Esophagus (tissue), 2 donors: ENCODE data around the gene OTX1. TPM values are rescaled to one million over a fixed set of nuclear protein-coding genes. Genes with fewer than 3 reads are reported as not detected.

ENCODE experiments used
- H3K27ac ChIP-seq, 2 donors: one replicate each; pipeline ENCODE4 v1.5.1; 2013; ENCODE audit warnings: low read depth in 2 of 2, mild to moderate bottlenecking in 2 of 2, inconsistent platforms in 1 of 2, low read length in 1 of 2, moderate library complexity in 1 of 2
- H3K27me3 ChIP-seq, 2 donors: one replicate each; pipeline ENCODE4 v1.6.1; 2013; ENCODE audit warnings: low read length in 2 of 2, control low read depth in 1 of 2, mild to moderate bottlenecking in 1 of 2; ENCODE audit not compliant: insufficient read depth in 2 of 2, control insufficient read depth in 1 of 2
- H3K36me3 ChIP-seq, 2 donors: one replicate each; pipeline ENCODE4 v1.6.1; 2013; ENCODE audit warnings: low read length in 1 of 2; ENCODE audit not compliant: control insufficient read depth in 2 of 2, insufficient read depth in 2 of 2
- H3K4me1 ChIP-seq, 2 donors: one replicate each; pipeline ENCODE4 v1.6.1; 2013; ENCODE audit warnings: low read length in 1 of 2; ENCODE audit not compliant: control insufficient read depth in 2 of 2, insufficient read depth in 2 of 2
- H3K4me3 ChIP-seq, 2 donors: one replicate each; pipeline ENCODE4 v1.5.1; 2013; ENCODE audit warnings: low read length in 2 of 2, mild to moderate bottlenecking in 2 of 2, low read depth in 1 of 2, moderate library complexity in 1 of 2
- H3K9me3 ChIP-seq, 2 donors: one replicate each; pipeline ENCODE4 v1.6.1; 2013; ENCODE audit warnings: mild to moderate bottlenecking in 2 of 2, low read depth in 1 of 2, low read length in 1 of 2, moderate library complexity in 1 of 2; ENCODE audit not compliant: control insufficient read depth in 2 of 2, insufficient read depth in 1 of 2
- WGBS, 2 donors: extraction: QIAGEN DNeasy Blood & Tissue Kit; methylation state at CpG; one replicate each; pipeline ENCODE4 v1.1.7; 2013; 5-methylcytosine and 5-hydroxymethylcytosine counted together
- polyA plus RNA-seq, 2 donors: library from polyadenylated mRNA; stranded (reverse); fragments of 200-250 nt; gene quantifications; one replicate each; pipeline ENCODE4 v1.2.3, GENCODE V29; 2013
- donor health status: healthy with polysubstance abuse.
- donor health status: Bipolar disorder and iron deficiency.

OTX1 gene
- polyA plus RNA-seq, 2 donors: 0.61 to 1.4 TPM

DNA sequence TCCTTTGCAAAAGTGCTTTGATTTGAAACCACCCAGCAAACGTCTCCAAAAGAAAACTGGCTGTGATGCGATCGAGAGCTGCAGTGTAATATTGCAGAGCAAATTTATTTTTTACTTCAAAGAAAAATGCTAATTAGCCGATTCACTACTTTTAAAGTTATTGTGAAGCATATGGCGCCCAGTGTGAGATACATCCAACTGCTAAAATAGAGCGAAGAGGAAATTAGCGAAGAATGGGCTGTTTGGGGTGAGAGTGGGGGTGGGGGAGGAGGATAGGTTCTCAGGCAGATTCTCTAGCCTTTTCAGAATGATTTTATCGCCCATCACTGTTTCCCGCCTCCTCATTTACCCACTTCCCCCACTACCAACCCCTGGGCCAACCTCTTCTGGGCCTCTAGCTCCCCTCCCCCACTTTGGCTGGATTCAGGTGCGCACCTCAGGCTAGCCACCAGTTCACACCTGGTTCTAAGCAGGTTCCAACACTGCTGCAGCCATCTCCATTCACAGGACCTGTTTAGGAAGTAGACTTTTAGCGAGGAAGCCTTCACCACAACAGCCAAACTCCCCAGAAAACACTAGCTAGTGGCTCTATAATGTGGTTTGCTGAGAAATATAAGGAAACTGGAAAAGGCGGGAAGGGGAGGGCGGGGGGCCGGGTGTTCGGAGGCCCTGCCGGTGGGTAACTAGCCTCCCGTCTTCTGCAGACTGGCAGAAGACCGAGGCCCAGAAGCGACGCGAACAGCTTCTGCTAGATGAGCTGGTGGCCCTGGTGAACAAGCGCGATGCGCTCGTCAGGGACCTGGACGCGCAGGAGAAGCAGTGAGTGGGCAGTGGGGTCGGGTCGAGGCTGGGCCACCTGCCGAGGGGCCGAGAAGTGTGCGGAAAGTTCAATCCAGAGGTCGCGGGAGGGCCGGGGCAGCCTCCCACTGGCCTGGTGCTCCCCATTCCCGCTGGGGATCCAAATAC, 6.0 kb upstream of the OTX1 start:
- WGBS, 2 donors: 96 to 97% methylated on average over 36 of the region's 36 CpGs
- peaks cover 0 to 15% of the 10 kb centered on the region in 2 donors for H3K27me3 ChIP-seq
- no peak overlapping the region for H3K27ac ChIP-seq

DNA sequence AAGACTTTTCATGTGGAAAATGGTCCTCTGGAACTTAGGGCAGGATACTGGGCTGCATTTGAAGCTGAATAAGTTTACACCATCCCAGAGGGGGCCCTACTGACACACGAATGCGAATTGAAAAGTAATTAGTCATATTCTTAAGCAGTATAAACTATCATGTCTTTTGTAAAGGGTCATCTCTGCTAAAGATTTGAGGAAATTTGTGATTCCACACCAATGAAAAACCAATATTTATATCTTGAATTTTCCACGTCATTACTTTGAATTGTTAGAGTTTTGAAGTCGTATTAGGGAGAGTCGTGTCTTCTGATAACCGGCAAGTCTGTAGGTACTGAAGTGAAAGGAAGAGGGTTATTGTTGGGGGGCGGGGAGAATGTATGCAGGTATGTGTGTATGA, 4.1 kb upstream of the OTX1 start:
- no peaks in the 10 kb centered on the region for H3K36me3 ChIP-seq
- H3K27me3 ChIP-seq: peaks cover 0 to 15% of the 10 kb centered on the region in 2 donors
- peaks cover 5 to 7% of the 10 kb centered on the region in 2 donors for H3K4me1 ChIP-seq
- WGBS, 2 donors: 95 to 96% methylated on average over 7 of the region's 7 CpGs
- no peak overlapping the region for H3K4me3 ChIP-seq
- H3K27ac ChIP-seq: no peak overlapping the region
- peaks cover 0 to 4% of the 10 kb centered on the region in 2 donors for H3K9me3 ChIP-seq

More for the DNA sequence above, 6.0 kb upstream of the OTX1 start:
- H3K36me3 ChIP-seq: no peaks in the 10 kb centered on the region
- peaks cover 5 to 7% of the 10 kb centered on the region in 2 donors for H3K4me1 ChIP-seq
- H3K4me3 ChIP-seq: no peak overlapping the region
- peaks cover 0 to 4% of the 10 kb centered on the region in 2 donors for H3K9me3 ChIP-seq

DNA sequence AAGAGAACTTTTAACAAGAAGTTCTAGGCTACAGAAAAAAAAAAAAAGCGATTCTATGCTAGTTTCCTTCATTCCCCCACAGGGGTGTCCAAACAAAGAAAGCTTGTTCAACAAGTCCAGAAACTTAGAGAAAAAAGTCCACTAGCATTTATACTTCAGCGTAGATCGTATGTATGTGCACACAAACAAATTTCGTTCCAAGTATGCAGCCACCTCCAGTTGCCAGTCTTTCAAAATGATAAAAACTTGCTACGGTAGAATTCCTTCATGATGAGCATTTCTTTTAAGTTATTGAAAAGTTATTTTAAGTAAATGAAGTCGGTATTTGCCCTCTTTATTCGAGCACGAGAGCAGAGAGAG, 3.7 kb upstream of the OTX1 start:
- Histone ChIP-seq H3K36me3 (no peaks in the 10 kb centered on the region), H3K9me3 (peaks cover 0 to 8% of the 10 kb centered on the region in 2 donors), H3K27me3 (peaks cover 0 to 15% of the 10 kb centered on the region in 2 donors), H3K4me3 (no peak overlapping the region), H3K4me1 (peaks cover 5 to 7% of the 10 kb centered on the region in 2 donors), H3K27ac (no peak overlapping the region)
- WGBS, 2 donors: 75 to 84% methylated on average over 8 of the region's 8 CpGs

DNA sequence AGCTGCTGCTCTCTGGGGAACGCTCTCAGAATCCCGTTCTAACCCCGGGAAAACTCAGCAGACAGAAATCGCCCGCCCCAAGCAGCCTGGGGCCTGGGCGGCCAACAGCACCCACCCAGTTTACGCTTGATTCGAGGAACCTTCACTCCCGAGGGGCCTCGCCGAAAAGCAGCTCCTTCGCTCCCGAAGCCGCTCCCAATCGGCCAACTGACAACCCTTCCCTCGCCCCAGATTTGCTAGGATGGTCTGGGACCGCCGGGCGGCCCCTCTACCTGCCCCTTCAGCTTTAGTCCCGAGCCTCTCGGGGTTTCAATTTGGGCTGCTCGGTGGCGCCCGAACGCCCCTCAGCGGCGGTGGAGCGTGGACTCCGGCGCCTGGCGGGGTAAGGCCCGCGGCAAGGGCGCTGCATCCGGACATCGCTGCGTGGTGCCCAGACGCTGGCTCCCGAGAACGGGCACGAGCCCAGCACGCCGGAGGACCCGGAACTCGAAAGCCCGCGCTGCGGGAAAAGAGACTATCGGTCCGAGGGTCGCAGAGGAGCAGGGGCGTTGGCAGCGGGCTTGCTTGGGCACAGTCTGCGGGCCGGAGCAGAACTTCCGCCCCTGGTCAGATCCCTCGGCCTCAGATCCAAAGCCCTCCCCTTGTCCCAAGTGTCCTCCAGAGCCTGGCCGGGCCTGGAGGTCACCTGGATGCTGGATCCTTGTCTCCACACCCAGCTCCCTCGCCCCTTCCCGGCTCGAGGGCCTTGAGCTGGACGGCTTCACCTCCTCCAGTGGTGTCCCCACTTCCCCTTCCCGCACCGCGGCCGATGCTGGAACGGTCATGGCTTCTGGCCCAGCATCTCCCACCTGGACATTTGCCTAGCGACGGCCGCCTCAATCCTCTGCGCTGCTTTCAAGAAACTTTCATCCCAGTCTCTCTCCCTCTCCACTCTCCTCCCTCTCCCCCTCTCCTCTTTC, 3.0 kb upstream of the OTX1 start:
- Histone ChIP-seq H3K27me3 (peaks cover 0 to 15% of the 10 kb centered on the region in 2 donors), H3K4me3 (peak overlapping the region in 1 of 2 donors; percentile 5), H3K27ac (no peak overlapping the region), H3K9me3 (peaks cover 0 to 9% of the 10 kb centered on the region in 2 donors), H3K4me1 (peaks cover 5 to 7% of the 10 kb centered on the region in 2 donors), H3K36me3 (no peaks in the 10 kb centered on the region)
- 44 to 46% methylated on average over 71 of the region's 71 CpGs for WGBS, 2 donors

- Histone ChIP-seq H3K27ac (no peak overlapping the region), H3K9me3 (peaks cover 0 to 9% of the 10 kb centered on the region in 2 donors), H3K4me1 (peaks cover 5 to 7% of the 10 kb centered on the region in 2 donors), H3K4me3 (peak overlapping the region; percentile 29 to 68), H3K36me3 (no peaks in the 10 kb centered on the region), H3K27me3 (peaks cover 0 to 18% of the 10 kb centered on the region in 2 donors)
- 13 to 15% methylated on average over 51 to 61 of the region's 61 CpGs for WGBS, 2 donors
These were observed 2.1 kb upstream of the OTX1 start for GRCh38 chr2:63048367-63049171.

GRCh38 chr2:63049211-63049969, 1.2 kb upstream of the OTX1 start:
- peak overlapping the region; percentile 54 to 68 for H3K4me3 ChIP-seq
- 7% methylated on average over 39 of the region's 39 CpGs for WGBS, 2 donors
- H3K9me3 ChIP-seq: peaks cover 0 to 9% of the 10 kb centered on the region in 2 donors
- H3K36me3 ChIP-seq: no peaks in the 10 kb centered on the region
- H3K4me1 ChIP-seq: peaks cover 7% of the 10 kb centered on the region in 2 donors
- peaks cover 0 to 25% of the 10 kb centered on the region in 2 donors for H3K27me3 ChIP-seq
- peak overlapping the region in 1 of 2 donors; percentile 66 for H3K27ac ChIP-seq

- Histone ChIP-seq H3K4me3 (peak overlapping the region; percentile 54 to 68), H3K27me3 (peaks cover 0 to 31% of the 10 kb centered on the region in 2 donors), H3K9me3 (peaks cover 0 to 9% of the 10 kb centered on the region in 2 donors), H3K27ac (peak overlapping the region; percentile 66), H3K4me1 (peaks cover 7% of the 10 kb centered on the region in 2 donors), H3K36me3 (no peaks in the 10 kb centered on the region)
- 2% methylated on average over 31 of the region's 31 CpGs for WGBS, 2 donors
These were observed 678 bp upstream of the OTX1 start for GRCh38 chr2:63049970-63050333.

DNA sequence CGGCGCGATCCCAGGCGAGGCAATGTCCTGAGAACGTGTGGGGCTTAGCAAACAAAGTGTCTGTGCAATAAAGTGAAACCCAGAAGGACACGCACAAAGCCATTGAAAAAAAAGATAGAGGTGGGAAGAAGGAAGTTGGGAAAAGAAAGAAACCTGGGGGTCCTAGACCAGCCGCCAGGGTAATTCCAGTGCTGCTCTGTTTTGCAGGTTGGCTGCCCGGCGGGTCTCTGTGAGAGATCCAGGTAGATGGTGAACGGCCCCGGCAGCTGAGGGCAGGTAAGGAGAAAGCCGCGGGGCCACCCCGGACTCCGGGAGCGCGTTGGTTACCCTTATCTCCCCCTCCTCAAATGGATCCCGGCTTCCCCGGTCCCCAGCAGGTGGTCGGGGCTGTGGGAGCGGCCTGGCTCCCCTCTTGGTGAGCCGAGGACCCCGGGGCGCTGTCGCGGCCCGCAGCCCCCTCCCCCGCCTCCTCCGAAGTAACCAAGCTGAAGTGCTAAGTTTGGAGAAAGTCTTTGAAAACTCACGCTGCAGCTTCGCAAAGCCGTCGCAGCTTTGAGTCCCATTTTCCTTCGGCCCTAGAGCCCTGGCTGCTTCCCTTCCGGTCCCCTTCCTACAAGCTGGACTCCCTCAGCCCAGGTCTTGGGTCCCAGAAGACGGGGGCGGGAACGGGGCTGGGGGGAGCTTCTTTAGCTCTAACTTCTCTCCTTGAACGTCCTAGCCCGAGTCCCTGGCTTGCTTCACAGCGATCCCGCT, 588 bp downstream of the OTX1 start:
- peak overlapping the region in 1 of 2 donors; percentile 66 for H3K27ac ChIP-seq
- 11 to 13% methylated on average over 42 of the region's 42 CpGs for WGBS, 2 donors
- H3K36me3 ChIP-seq: no peaks in the 10 kb centered on the region
- peaks cover 0 to 16% of the 10 kb centered on the region in 2 donors for H3K9me3 ChIP-seq
- peak overlapping the region; percentile 50 to 68 for H3K4me3 ChIP-seq
- H3K4me1 ChIP-seq: peaks cover 7 to 11% of the 10 kb centered on the region in 2 donors
- H3K27me3 ChIP-seq: peaks cover 0 to 28% of the 10 kb centered on the region in 2 donors
